ENCODE results near the gene TIE1. TPM values are rescaled to one million over a fixed set of nuclear protein-coding genes. Genes with fewer than 3 reads are reported as not detected.

TIE1 gene
- polyA plus RNA-seq, 1 donor: 55.3 TPM

- DNase-seq: no peak
These were observed 38.9 kb downstream of the TIE1 start for GRCh38 chr1:43339584-43340232.

GRCh38 chr1:43340559-43340958, 39.8 kb downstream of the TIE1 start:
- DNase-seq: no peak

- no peak for DNase-seq
These were observed 43.6 kb downstream of the TIE1 start for GRCh38 chr1:43344267-43344850.

GRCh38 chr1:43345120-43345519, 44.3 kb downstream of the TIE1 start:
- DNase-seq: no peak

- no peak for DNase-seq
These were observed 45.9 kb downstream of the TIE1 start for GRCh38 chr1:43346636-43347035.

- DNase-seq: no peak
These were observed 47.6 kb downstream of the TIE1 start for GRCh38 chr1:43348343-43348808.

- peak; percentile 47 for DNase-seq
These were observed 48.2 kb downstream of the TIE1 start for GRCh38 chr1:43348809-43349593.

- DNase-seq: no peak
These were observed 49.0 kb downstream of the TIE1 start for GRCh38 chr1:43349594-43350306.

- DNase-seq: no peak
These were observed 50.2 kb downstream of the TIE1 start for GRCh38 chr1:43350976-43351375.

GRCh38 chr1:43351421-43352350, 50.9 kb downstream of the TIE1 start:
- DNase-seq: no peak

- DNase-seq: no peak
These were observed 51.5 kb downstream of the TIE1 start for GRCh38 chr1:43352351-43352705.

- no peak for DNase-seq
These were observed 52.1 kb downstream of the TIE1 start for GRCh38 chr1:43352881-43353280.

GRCh38 chr1:43354471-43354870, 53.7 kb downstream of the TIE1 start:
- no peak for DNase-seq

- no peak for DNase-seq
These were observed 54.2 kb downstream of the TIE1 start for GRCh38 chr1:43354936-43355335.

GRCh38 chr1:43357251-43357650, 56.5 kb downstream of the TIE1 start:
- DNase-seq: no peak

GRCh38 chr1:43358121-43358745, 57.5 kb downstream of the TIE1 start:
- DNase-seq: no peak

- peak; percentile 94 for DNase-seq
These were observed 58.2 kb downstream of the TIE1 start, which contains the start of gene CDC20 for GRCh38 chr1:43358746-43359693. CDC20 (plus strand) TSS chr1:43358981; CDS start chr1:43359216, 235 bp downstream.

- DNase-seq: no peak
These were observed 58.9 kb downstream of the TIE1 start for GRCh38 chr1:43359696-43360095.

- no peak for DNase-seq
These were observed 59.8 kb downstream of the TIE1 start for GRCh38 chr1:43360616-43361015.

- DNase-seq: no peak
These were observed 62.6 kb downstream of the TIE1 start for GRCh38 chr1:43363283-43363934.

Data from hindlimb muscle (tissue), 1 donor.